NK-92 treated with Interleukin-12 subunit alpha and Interleukin-12 subunit beta, amount 100 ng/mL, for 24 hours (cell line): ENCODE results near the gene OR52L1.

Experiments used
- DNase-seq: peaks from one replicate; lab custom pipeline; 2025; lab: John Stamatoyannopoulos, UW

Gene OR52L1

DNA sequence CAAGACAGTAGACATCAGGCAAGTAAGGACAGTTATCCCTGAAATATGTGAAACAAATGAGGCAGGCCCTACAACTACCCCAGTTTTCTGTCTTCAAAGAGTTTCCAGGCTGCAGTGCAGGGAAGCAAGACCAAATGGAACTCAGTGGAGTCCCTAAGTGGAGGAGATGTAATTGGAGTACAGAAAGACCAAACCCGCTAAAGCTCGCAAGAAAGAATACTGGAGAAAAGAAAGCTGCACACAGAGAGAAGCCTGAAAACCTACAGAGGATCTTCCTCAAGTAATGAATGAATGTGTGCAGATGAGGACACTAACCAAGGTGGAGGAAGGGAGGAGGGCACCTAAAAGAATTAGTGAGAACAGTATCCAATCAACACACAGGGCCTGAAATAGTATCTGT, 46.0 kb downstream of the OR52L1 start:
- DNase-seq = no peak

DNA sequence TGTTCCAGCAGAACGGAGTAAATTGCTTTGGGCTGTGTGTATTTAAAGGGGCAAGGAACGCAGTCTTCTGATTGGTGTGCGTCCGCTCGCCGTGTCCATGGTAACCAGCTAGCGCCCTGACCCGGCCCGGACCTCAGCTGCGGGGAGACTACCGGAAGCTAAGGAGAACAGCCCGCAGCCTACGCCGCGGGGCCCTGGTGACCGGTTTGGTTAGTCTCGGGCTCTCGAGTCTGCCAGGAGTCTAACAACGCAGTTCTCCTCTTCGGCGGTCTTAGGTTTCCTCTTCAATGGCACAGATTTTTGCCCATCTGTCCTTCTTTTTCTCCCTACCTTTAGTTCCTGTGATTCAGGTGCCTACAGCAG, 48.2 kb downstream of the OR52L1 start:
- no peak for DNase-seq

DNA sequence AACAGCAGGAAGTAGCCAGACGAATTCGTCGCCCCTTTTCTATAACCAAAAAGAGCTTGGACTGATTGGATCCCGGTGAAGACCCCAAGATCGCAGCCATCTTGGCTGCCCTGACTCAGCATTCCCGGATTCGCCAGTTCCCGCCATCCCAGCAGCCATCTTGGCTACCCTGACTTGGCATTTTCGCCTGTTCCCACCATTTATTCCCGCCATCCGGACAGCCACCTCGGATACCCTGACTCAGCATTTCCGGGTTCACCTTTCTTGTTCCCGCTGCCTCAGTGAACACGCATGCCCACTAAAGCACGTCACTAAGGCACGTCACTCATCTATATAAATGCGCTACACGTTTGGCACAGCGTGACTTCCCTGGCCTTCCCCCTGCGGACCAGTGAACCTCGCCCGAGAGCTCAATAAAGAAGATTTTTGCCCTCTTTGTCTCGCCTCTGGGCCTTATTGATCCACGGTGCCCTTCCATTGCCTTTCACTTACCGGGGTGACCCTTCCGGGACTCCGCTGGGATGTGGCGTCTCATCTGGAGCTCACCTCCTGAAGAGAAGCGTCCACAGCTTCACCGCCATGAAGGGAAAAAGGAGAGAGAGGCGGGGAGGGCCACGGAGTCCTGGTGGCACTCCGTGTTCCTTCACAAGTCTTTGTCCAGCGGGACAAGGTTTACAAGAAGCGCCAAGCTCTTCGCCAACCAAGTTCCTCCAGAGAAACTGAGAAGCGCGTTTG, 48.8 kb downstream of the OR52L1 start:
- DNase-seq = no peak
